Cardiac muscle cell (in vitro differentiated cells and primary cell): ENCODE measurements around the gene NEGR1. TPM values are rescaled to one million over a fixed set of nuclear protein-coding genes. Genes with fewer than 3 reads are reported as not detected.

Experiments used
- DNase-seq, 2 donors: peaks; one replicate each; pipeline versions ENCODE4 v3.0.0 to v3.0.0-alpha.2; 2010 to 2017; ENCODE audit warnings: low read depth in 1 of 2, low spot score in 1 of 2
- H3K27ac ChIP-seq: fragments of 200-600 bp; sonication (generic); 2 replicates; pipeline ENCODE4 v1.5.1; 2016
- H3K27me3 ChIP-seq: fragments of 200-600 bp; sonication (generic); 2 replicates; pipeline ENCODE4 v1.6.0; 2016; ENCODE audit warnings: control low read depth
- H3K36me3 ChIP-seq: fragments of 200-600 bp; sonication (generic); 2 replicates; pipeline ENCODE4 v1.5.1; 2016; ENCODE audit warnings: control low read depth
- H3K4me1 ChIP-seq: fragments of 200-600 bp; sonication (generic); 2 replicates; pipeline ENCODE4 v1.8.1; 2017; ENCODE audit warnings: low read depth, mild to moderate bottlenecking, mixed run types
- H3K4me3 ChIP-seq: fragments of 200-600 bp; sonication (generic); 2 replicates; pipeline ENCODE4 v1.5.1; 2016; ENCODE audit warnings: mild to moderate bottlenecking
- H3K9me3 ChIP-seq: fragments of 200-600 bp; sonication (generic); 2 replicates; pipeline ENCODE4 v1.5.1; 2017; ENCODE audit warnings: low read depth, mild to moderate bottlenecking, control low read depth
- polyA plus RNA-seq: library from polyadenylated mRNA; unstranded; fragments of >200 nt; fragmentation: Nextera tagmentation; extraction: Ambion mirVana; gene quantifications from 2 replicates; pipeline ENCODE4 v1.2.1, GENCODE V29; 2016
- total RNA-seq: library from RNA; depleted of rRNA; stranded (reverse); fragments of >200 nt; gene quantifications from 2 replicates; pipeline ENCODE4 v1.2.3, GENCODE V29; 2016
- TF ChIP-seq, protein P1 (sequence below): IDR thresholded peaks from 2 replicates; pipeline ENCODE4 v1.5.1; 2012; ENCODE audit warnings: low read depth, mild to moderate bottlenecking, low read length

The NEGR1 gene
- total and polyA plus RNA-seq, 2 experiments from 2014 or later: 0.06 to 0.20 TPM

DNA sequence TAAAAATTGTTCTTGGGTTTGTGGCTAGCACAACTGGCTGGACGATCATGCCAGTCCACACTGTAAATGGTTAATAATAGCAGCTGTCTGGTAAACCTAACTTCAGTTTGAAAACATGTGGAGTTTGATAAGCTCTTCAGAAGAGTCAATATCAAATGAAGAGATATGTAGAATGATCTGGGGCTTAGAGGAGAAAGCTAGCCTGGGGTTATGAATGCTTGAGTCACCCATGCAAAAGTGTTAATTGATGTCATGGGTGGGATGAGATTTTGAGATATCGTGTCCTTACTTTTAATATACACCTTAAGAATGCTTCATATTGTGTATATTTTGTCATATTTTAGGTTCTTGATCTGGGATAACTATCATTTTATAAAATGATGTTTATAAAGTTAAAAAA is 646.8 kb downstream of the NEGR1 start:
- no peak for DNase-seq
- Histone ChIP-seq H3K4me3 (no peak overlapping the region), H3K4me1 (no peaks in the 10 kb centered on the region), H3K27me3 (no peaks in the 10 kb centered on the region), H3K9me3 (peaks cover 2% of the 10 kb centered on the region), H3K27ac (no peak overlapping the region), H3K36me3 (no peaks in the 10 kb centered on the region)
- TF ChIP-seq, protein P1, sequence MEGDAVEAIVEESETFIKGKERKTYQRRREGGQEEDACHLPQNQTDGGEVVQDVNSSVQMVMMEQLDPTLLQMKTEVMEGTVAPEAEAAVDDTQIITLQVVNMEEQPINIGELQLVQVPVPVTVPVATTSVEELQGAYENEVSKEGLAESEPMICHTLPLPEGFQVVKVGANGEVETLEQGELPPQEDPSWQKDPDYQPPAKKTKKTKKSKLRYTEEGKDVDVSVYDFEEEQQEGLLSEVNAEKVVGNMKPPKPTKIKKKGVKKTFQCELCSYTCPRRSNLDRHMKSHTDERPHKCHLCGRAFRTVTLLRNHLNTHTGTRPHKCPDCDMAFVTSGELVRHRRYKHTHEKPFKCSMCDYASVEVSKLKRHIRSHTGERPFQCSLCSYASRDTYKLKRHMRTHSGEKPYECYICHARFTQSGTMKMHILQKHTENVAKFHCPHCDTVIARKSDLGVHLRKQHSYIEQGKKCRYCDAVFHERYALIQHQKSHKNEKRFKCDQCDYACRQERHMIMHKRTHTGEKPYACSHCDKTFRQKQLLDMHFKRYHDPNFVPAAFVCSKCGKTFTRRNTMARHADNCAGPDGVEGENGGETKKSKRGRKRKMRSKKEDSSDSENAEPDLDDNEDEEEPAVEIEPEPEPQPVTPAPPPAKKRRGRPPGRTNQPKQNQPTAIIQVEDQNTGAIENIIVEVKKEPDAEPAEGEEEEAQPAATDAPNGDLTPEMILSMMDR: no peak

DNA sequence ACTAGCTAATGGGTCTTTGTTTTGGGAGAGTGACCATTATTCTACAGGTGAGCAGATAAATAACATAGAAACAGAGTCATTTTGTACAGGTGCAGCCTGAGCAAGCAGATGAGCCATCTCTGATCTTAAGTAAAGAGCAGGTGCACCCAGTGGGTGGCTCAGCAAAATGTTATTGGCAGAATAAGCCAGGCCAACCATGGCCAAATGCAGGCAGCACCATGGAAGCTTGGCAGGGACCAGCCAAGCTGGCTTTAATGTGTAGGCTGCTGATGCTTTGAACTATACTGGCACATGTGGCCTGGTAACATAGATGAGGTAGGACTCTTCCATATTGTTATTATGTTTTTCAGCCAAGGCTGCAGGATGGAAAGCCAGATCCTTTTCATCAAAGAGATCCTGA is 648.2 kb downstream of the NEGR1 start:
- Histone ChIP-seq H3K27ac (no peak overlapping the region), H3K4me1 (no peaks in the 10 kb centered on the region), H3K36me3 (no peaks in the 10 kb centered on the region), H3K4me3 (no peak overlapping the region), H3K9me3 (peaks cover 2% of the 10 kb centered on the region), H3K27me3 (no peaks in the 10 kb centered on the region)
- DNase-seq: no peak
- TF ChIP-seq, protein P1: no peak

DNA sequence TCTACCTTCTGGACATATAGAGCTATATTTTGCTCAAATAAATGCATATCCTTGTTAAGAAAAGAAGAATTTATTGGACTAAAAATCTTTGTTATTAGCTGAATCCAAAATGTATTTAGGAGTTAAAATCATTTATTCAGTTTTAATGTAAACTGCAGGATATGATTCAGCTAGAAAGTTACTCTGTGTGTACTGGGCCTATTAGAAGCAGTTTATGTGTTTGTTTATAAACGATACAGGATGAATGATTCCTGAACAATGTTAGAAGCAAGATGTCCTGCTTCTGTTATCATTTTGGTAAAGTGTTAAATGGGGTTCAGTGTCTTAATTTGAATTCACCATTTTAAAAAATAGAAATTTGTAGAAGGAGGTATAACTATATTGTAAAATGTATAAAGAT is 652.3 kb downstream of the NEGR1 start:
- Histone ChIP-seq H3K4me1 (no peaks in the 10 kb centered on the region), H3K9me3 (no peaks in the 10 kb centered on the region), H3K4me3 (no peak overlapping the region), H3K36me3 (no peaks in the 10 kb centered on the region), H3K27ac (no peak overlapping the region), H3K27me3 (no peaks in the 10 kb centered on the region)
- TF ChIP-seq, protein P1: no peak
- DNase-seq: no peak

DNA sequence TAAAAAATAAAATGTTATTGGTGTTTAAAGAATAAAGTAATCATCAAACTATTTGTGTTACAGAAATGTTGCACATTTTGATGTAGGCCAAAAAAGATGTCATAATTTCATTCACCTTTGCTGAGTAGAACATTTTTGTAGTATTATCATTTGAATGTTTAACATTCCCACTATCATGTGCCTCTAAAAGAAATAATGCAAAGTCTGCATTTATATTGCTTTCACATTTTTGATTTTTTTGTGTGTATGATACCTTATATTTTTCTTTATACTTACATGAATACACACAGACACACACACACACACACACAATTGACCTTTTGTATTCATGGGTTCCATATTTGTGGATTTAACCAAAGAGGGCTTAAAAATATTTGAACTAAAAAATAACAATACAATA is 657.3 kb downstream of the NEGR1 start:
- TF ChIP-seq, protein P1: no peak
- no peak overlapping the region for H3K27ac ChIP-seq
- no peak overlapping the region for H3K4me3 ChIP-seq
- no peak for DNase-seq
- no peaks in the 10 kb centered on the region for H3K9me3 ChIP-seq
- H3K4me1 ChIP-seq: no peaks in the 10 kb centered on the region
- H3K36me3 ChIP-seq: no peaks in the 10 kb centered on the region
- no peaks in the 10 kb centered on the region for H3K27me3 ChIP-seq

DNA sequence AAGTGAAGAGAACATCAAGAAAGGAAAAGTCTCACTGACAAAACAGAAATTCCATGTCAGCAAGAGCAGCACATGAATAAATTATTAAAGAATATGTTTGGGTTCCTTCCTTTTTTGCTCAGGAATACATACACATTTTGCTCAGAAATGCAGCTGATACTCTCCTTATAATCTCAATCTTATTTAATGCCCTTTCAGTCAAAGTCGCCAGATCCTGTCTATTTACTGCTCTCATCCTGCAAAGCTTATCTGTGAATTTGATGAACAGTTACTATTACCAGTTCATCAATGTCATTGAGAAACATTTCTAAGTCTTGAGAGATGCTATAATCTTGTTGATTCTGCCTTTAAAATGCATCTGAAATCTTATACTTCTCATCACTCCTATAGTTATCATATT is 658.5 kb downstream of the NEGR1 start:
- Histone ChIP-seq H3K27me3 (no peaks in the 10 kb centered on the region), H3K9me3 (no peaks in the 10 kb centered on the region), H3K4me3 (no peak overlapping the region), H3K36me3 (no peaks in the 10 kb centered on the region), H3K27ac (no peak overlapping the region), H3K4me1 (no peaks in the 10 kb centered on the region)
- no peak for DNase-seq
- TF ChIP-seq, protein P1: no peak

DNA sequence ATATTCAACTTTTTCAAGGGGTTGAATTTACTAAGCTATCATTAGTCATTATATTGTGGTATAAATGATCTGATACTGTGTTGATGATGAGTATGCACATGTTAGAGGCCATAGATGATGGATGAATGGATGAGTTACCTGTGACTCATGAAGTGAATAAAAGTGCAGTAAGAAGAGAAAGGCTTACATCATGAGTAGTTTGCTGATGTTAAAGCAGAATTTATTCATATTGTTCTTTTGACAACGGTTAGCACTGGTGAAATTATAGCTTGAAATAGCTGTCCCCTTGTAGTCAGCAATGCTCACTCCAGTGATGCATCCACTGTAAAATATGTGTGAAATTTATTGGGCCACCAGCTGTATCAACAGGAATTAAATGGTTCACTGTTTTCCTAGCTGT is 660.6 kb downstream of the NEGR1 start:
- Histone ChIP-seq H3K9me3 (no peaks in the 10 kb centered on the region), H3K36me3 (no peaks in the 10 kb centered on the region), H3K4me1 (no peaks in the 10 kb centered on the region), H3K27me3 (no peaks in the 10 kb centered on the region), H3K4me3 (no peak overlapping the region), H3K27ac (no peak overlapping the region)
- DNase-seq: no peak
- TF ChIP-seq, protein P1: no peak
